Measurements from ENCODE around the gene GOLGA3. TPM values are rescaled to one million over a fixed set of nuclear protein-coding genes. Genes with fewer than 3 reads are reported as not detected.
"Not testable (repeated sequence)": the region's sequence is repeated elsewhere in the genome, so short reads cannot be mapped to it uniquely, and the experiment has no call there.

Gene GOLGA3
- total RNA-seq, 1 donor from 2014 or later, result 150 TPM

GRCh38 chr12:132753670-132754069 lies 75.0 kb downstream of the GOLGA3 start:
- not testable (repeated sequence) for DNase-seq (ENCODE audit: low read depth)

GRCh38 chr12:132748319-132748718 lies 80.3 kb downstream of the GOLGA3 start:
- DNase-seq (ENCODE audit: low read depth), result no peak

DNA sequence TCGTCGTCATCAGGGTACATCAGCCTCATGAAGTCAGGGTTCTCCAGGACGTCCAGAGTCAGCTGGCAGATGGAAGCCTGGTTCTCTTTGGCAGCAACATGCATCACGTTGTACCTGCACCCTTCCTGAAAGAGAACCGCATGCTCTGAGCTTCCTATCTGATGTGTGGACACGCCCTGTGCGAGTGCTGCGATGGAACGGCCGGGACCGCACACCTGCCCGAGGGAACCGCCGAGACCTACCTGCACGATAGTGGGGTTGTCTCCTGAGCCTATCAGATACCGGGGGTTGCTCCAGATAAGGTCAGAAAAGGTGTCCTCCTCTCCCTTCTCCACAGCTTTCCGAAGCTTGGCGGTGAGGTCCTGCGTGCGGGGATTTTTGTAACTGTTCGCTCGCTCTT lies 80.8 kb downstream of the GOLGA3 start:
- no peak for DNase-seq (ENCODE audit: low read depth)

- no peak for DNase-seq (ENCODE audit: low read depth)
Observed at GRCh38 chr12:132747395-132747794, 81.3 kb downstream of the GOLGA3 start.

DNA sequence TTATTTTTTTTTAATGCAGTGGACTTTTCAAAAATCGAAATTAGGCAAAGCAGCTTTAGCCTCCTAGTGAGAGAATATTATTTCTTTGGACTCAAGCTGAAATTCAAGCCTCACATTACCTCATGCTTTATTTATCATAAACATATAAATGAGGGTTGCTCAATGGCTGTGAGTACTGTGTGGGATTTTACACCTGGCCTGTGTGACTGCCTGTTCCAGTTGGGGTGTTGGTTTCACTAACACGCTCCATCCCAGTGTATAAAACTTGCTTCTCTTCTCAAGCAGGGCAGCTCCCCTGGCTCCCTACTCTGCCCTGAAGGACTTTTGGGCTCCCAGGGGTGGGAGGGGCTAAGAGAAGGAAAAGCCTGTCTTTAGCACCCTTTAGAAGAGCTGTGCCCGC lies 82.1 kb downstream of the GOLGA3 start:
- DNase-seq (ENCODE audit: low read depth), result no peak

- no peak for DNase-seq (ENCODE audit: low read depth)
Observed at GRCh38 chr12:132743831-132744230, 84.8 kb downstream of the GOLGA3 start.

DNA sequence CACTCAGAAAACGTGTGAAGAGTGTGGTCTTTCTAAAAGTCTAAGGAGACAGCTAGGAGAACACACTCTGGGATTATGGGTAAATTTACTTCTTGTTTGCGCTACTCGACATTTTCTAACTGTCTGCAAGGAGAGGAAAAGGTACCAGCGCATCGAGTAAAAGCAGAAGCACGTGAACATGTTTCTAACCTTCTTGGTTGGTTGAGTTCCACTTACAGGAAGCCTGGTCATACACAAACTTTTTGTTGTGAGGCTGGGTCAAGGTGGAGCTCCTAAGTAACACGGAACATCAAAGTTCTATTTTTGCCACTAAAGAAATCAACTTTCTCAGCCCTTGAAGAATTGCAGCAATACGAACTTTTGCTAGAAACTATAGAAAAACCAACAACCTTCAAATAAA lies 87.0 kb downstream of the GOLGA3 start:
- DNase-seq (ENCODE audit: low read depth), result no peak

DNA sequence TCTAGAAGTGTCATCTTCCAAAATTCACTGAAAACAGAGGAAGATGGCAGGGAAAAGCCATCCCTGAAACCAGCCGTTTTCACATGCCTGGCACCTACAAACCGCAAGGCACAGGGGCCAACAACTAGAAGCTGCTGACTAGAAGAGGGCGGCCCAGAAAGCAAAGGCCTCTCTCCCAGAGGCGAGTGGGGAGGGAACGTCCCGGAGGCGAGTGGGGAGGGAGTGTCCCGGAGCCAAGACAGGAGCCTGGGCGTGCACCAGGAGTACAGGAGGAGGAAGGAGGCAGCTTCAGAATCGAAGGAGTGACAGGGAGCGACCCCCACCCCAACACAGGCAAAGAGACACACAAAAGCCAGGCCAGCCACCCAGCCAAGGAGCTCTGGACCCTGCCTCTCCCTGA lies 88.0 kb downstream of the GOLGA3 start:
- no peak for DNase-seq (ENCODE audit: low read depth)

- no peak for DNase-seq (ENCODE audit: low read depth)
Observed at GRCh38 chr12:132740313-132740646, 88.4 kb downstream of the GOLGA3 start.

- no peak for DNase-seq (ENCODE audit: low read depth)
Observed at GRCh38 chr12:132739600-132740312, 88.9 kb downstream of the GOLGA3 start.

DNA sequence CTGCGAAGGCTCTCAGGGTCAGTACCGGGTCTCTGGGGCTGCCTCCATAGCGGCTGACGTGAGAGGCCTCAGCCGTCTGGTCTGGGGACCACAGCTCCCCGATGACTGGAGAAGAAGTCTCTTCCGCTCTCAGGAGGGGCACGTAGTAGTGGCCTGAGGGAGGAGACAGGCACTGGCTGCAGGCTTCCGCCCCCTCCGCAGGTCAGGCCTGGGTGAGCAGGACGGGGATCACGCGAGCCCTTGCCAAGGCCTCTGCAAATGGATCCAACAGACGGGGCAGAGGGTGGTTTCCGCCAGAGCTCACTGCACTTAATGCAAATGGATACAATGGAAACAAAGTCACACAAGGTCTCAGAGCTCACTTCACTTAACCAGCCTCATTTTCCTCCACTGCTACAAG lies 91.8 kb downstream of the GOLGA3 start:
- no peak for DNase-seq (ENCODE audit: low read depth)

DNA sequence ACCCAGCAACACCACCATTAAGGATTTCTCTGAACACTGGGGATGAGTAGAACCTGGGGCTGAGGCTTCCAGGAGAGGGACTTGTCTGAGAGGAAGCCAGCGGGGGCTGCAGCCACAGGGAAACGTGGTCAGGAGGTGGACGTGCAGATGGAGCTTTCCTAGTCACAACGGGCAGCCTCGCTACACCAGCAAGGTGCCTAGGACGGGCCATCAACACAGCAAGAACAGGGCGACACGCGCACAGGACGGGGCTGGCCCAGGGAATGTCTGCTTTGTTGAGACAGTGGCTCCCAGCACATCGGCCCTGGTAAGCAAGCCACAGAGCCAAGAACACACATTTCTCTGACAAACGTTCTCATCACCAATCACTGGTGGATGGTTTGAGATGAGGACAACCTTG lies 92.3 kb downstream of the GOLGA3 start:
- no peak for DNase-seq (ENCODE audit: low read depth)

DNA sequence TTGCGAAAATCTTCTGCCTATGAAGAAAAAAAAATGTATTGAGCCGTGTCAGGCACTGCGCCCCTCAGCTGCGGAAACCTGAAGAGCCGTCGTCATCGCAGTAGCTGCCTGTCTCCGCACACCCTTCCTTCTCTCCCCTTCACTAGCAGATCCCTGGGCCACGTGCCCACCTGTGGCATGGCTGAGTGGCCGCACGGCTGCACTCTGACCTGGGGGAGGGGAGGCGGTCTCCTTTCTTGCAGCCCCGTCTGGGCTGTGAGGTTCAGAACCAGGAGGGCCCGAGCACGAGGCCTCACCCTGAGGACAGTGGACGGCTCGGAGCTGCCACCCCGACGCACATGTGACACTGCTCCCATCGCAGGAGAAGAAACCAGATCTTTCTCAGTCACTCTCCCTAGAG lies 93.2 kb downstream of the GOLGA3 start:
- DNase-seq (ENCODE audit: low read depth), result no peak

DNA sequence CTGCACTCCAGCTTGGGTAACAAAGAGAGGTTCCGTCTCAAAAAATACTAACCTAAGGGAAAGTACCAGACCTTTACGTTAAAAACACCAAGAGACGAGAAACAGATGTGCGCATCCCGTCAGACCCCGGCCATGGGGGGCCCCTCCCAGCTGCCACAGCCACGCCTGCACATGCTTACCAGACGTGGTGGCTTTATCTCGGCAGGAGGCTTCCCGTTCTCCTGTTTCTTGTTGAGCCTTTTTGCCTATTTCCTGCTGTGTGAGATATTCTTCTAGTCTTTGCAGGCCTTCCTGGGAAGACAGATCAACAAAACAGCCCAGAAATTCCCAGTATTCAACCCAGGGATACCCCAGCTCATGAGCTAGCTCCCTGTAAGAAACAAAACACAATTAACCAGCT lies 94.5 kb downstream of the GOLGA3 start:
- DNase-seq (ENCODE audit: low read depth), result no peak

- DNase-seq (ENCODE audit: low read depth), result no peak
Observed at GRCh38 chr12:132731574-132731973, 97.1 kb downstream of the GOLGA3 start.

- DNase-seq (ENCODE audit: low read depth), result no peak
Observed at GRCh38 chr12:132730353-132730752, 98.3 kb downstream of the GOLGA3 start.

DNA sequence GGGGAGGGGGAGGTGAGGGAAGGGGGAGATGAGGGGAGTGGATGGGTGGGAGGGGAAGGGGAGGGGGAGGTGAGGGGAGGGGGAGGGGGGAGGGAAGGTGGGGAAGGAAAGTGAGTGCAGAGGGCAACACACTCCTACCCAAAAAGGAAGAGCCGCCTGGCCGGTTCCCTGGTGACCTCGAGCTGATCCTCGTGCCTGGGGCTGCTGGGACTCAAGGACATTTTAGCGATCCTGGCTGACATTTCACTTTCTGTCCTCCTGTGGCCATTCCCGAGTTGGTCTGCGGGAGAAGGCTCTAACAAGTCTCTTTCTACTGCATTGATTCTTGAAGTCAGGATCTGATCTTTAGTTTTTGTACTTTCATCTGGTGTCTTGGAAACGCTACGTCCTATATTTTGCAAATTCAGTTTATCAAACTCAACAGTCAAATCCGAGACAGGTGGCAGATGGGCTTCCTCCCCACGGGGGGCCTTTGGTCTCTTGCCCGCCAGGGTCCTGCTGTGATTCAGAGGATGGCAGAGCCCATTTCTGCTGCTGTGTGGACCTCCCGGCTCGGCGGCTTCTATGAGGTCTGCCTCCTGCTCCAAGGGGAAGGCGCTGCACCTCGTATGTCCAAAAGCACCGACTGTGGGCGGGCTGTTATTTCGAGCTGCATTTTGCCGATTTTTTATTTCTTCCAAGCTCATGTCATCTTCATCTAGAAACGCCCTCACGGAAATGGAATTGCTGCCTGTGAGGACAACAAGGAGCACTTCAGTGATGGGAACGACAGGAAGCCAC lies 98.9 kb downstream of the GOLGA3 start:
- no peak for DNase-seq (ENCODE audit: low read depth)

DNA sequence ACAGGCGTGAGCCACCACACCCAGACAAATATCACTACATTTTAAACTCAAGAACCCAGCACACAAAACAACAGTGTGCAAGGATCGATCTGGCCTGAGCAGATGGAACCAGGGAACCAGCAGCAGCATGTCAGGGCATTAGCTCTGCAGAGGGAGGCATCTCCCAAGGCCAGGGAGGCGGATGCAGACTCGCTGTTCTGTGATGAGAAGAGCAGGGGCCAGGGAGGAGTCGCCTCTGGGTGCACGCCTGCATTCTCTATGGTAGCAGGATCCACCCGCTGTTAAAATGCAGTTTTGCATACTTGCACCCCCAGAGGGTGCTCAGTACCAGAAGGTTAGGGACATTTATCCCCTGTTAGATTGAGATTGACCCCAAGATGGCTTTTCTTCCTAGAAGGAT lies 100.2 kb downstream of the GOLGA3 start:
- no peak for DNase-seq (ENCODE audit: low read depth)

- DNase-seq (ENCODE audit: low read depth), result no peak
Observed at GRCh38 chr12:132727091-132727794, 101.4 kb downstream of the GOLGA3 start.

GRCh38 chr12:132726386-132726785 lies 102.3 kb downstream of the GOLGA3 start:
- no peak for DNase-seq (ENCODE audit: low read depth)

DNA sequence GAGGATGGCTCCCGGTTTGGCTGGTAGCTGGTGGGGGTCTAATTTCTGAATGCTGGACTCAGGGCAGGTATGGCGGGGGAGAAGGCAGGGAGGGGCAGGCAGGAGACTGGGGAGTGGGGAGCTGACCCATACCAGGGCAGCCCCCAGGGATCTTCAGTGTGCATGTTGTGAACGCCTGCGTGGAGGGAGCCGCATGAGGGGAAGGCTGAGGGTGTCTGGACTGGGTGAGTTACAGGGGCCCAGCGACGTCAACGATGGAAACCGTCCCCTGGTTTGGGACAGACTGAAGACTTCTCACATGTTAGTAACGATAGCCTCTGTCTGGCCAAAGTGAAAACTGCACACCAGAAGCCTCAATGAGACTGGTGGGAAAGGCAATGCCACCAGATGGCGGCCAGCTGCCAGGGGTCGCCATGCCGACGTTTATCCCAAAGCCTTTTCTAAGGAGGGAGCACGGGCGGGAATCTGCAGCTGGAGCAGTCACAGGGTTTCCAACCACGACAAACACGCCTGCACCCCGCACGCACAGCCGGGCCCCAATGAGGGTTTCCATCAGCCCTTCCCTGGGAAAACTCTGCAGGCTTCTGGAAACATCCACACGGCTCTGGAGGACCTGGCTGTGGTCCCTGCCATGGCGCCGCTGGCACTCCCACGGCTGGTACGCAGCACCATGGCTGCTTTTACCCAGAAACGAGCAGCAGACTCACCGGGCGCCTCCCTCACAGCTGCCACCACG lies 104.0 kb downstream of the GOLGA3 start:
- no peak for DNase-seq (ENCODE audit: low read depth)

GRCh38 chr12:132723764-132724140 lies 104.9 kb downstream of the GOLGA3 start:
- DNase-seq (ENCODE audit: low read depth), result no peak
